Activated naive CD4-positive, alpha-beta T cell treated with Interleukin-2 at 50 U/mL for 16 hours (primary cell): ENCODE results near the gene PLD6.
"Not testable (repeated sequence)": the region's sequence is repeated elsewhere in the genome, so short reads cannot be mapped to it uniquely, and the experiment has no call there.

Experiments used
- DNase-seq: peaks from one replicate; pipeline ENCODE4 v3.0.0-alpha.2; 2020

PLD6 gene

GRCh38 chr17:17198281-17198680 lies 7.9 kb downstream of the PLD6 start:
- no peak for DNase-seq

- no peak for DNase-seq
These were observed 9.4 kb downstream of the PLD6 start for GRCh38 chr17:17196776-17197175.

DNA sequence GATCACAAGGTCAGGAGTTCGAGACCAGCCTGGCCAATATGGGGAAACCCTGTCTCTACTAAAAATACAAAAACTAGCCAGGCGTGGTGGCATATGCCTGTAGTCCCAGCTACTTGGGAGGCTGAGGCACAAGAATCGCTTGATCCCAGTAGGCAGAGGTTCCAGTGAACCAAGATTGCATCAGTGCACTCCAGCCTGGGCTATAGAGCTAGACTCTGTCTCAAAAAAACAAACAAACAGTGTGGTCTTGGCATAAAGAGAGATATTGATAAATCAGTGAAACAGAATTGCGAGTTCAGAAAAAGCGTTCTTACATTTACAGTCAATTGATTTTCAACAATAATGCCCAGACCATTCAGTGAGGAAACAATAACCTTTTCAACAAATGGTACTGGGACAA lies 10.7 kb downstream of the PLD6 start:
- not testable (repeated sequence) for DNase-seq

DNA sequence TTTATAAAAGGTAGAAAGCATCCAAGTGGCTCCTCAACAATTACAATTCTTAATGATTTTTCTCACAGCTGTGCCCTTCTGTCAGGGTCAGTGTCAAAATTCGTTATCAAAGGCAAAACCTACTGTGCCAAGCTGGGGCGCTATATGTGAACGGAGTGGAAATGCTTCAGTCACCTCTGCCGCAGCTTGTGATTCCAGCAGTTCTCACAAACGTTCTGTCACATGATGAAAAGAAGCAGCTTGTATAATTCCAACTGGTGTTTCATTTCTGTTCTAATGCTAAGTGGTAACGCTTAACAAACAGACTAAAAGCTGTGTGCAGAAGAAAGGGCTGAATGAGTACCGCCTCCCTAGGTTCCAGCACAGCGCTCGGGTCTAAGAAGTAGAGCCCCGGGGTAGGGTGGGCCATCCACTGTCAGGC lies 14.2 kb downstream of the PLD6 start:
- no peak for DNase-seq

DNA sequence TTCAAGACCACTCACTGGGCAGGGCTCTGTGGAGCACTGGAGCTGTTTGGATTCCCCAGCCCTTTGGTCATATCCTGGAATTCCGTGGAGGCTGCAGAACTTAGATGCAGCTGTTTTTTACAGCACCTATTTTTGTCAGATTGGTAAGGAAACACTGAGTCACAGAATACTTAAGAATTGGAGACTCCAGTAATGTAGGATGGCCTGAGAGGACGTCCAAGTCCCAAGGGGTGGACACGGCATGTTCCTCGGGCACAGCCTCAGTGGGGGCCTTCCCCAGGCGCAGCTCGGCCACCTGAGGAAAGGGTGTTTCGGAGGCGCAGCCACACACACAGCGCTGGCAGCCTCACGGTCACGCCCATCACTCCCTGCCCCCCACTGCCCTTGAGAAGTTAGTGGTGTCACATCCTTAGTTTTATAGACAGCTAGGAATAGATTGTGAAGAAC lies 14.8 kb downstream of the PLD6 start:
- DNase-seq: no peak

DNA sequence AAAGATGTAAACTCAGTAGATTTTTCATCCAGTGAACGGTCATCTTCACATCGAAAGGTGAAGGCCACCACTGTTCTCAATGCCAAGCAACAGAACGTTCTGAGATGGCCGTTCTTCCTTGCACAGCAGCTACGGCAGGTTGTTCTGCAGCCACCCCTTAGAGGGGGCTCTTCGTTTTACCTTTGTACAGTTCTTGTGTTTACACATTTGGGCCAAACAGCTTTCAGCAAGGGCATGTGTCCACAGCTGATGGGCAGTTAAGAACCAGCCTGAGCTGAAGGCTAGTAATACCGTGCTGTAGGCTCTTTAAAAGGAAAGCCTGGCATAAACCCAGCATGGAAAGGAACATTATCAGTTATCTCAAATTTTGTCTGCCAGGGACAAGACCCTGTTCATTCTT lies 15.9 kb downstream of the PLD6 start:
- no peak for DNase-seq

DNA sequence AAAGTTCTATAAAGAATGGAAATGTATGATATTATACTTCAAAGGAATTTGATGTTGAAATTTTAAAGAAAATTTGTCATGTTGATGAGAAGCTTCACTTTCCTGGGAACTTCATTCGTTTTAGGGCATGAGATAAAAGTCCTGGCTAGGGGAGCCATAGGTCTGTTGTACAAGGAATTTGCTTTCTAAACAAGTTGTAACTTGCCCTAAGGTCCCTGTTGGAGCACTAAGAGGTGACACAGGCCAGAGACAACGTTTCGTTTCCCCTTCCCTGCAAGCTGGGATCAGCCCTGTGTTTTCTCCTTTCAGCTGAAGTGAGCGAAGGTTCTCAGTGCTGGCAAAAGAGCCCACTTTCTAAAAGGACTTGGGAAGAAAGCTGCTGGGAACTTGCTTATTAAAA lies 16.6 kb downstream of the PLD6 start:
- no peak for DNase-seq

DNA sequence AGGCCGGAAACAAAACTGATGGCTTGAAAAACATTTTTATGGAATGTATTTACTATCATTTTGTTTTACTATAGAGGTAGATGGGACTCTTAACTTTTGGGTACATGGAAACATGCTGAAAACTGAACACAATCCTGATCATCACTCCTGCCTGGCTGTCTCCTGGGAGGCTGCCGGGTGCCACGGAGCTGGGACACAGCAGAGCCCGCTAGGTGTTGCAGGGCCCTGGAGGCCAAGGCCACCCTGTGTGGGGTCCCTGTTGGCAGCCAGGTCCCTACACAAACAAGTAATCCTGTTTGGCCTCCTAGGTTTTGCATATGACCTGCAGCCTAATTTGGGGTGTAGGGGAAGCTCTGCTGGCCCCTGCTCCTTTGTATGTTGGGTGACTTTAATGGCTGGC lies 17.5 kb downstream of the PLD6 start:
- DNase-seq: no peak

- DNase-seq: no peak
These were observed 19.3 kb downstream of the PLD6 start for GRCh38 chr17:17186551-17187505.

DNA sequence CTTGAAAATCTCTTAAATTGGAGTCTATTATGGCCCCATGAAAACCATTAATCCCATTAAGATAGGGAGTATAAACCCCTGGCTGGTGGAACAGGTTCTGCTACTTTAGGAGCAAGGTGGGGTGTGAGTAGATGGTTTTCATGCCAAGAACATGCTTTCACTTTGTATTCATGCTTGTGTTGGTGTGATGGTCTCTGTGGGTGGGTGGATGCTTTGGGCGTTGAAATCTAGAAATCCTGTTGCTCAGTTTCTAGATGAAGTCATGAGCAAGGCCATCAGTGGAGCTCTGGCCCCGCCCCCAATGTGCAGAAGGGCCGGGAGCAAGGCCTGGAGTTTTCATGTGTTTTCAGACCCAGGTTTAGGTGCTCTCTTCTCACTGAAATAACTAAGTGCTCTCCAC lies 20.1 kb downstream of the PLD6 start:
- DNase-seq: peak; percentile 74

GRCh38 chr17:17184985-17185757 lies 21.0 kb downstream of the PLD6 start:
- DNase-seq: not testable (repeated sequence)

DNA sequence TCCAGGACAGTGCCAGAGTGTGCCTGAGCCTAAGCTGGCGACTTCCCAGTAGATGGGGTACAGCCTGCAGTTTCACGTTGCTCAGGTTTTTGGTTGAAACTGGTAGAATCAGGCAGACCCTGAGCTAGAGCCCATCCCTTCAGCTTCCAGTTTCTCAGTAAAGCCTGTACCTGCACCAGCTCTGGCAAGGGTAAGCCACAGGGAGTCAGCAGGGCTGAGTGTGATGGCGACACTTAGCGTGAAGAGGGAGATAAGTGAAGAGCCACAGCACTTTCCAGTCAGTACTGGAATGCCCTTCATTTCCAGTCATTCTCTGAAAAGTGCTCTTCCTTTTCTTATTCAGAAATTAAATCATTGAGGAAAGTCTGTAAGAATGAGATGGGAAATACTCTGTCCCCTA lies 22.4 kb downstream of the PLD6 start:
- no peak for DNase-seq

DNA sequence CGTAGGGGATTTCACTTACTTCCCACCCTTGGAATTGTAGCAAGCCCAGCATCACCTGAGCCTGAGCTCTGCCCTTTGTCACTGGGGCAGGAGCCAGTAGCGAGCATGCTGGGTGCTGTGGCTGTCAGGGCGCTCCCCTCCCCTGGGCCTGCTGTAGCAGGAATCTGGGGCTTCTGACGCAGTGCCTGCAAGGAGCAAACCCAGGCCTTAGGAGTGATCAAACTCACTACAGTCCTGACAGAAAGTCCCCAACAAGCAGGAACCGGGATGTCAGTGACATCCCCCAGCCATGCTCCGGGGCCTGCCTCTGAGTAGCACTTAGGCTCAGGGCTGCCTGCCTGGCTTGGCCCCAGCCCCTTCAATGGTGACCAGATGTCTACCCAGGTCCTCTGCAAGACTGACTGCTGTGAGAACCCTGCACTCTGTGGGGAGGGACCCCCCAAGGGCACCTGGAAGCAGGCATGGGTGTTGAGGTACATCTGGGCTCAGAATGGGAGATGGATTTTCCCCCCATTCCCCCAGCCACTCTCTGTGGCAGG lies 23.5 kb downstream of the PLD6 start:
- DNase-seq: no peak

DNA sequence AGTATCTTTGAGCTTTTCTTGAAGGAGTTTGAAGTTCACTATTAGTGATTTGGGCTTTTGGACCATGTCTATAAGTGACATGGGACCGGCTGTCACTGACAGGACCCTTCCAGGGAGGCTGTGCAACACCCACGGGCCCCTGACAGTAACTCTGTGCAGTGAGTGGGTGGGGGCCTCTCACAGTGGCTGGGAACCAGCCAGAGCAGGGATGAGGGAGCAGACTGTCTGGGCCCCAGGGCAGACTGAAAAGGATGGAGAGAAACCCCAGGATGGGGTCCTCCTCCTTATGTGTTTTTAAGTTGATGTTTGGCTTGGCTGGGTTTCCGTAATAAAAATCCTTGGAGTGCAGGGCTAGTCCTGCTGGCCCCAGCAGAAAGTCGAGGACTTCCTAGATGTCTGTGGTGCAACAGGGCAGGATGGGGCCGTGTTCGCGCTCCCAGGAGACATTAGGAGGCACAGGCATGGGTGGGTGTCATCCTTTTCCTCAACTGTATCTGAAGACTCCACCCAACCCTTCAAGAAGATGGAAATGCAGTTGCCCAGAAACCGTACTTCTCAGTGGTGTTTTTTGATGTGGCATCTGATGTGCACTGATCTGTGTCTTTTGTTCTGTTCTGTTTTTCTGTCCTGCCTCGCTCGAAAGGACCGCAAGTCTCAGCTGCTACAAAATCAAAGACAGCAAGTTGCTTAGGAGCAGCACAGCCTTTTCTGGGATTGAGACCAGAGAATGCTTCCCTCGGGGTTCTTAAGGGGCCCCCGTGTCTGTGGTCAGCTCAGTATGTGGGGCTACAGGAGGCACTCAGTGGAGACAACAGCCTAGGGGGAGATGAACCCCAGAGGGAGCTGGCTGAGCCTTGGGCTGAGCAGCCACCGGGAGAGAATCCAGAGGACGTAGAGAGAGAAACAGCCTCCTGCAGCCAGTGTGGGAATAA lies 24.2 kb downstream of the PLD6 start:
- peak; percentile 50 for DNase-seq

DNA sequence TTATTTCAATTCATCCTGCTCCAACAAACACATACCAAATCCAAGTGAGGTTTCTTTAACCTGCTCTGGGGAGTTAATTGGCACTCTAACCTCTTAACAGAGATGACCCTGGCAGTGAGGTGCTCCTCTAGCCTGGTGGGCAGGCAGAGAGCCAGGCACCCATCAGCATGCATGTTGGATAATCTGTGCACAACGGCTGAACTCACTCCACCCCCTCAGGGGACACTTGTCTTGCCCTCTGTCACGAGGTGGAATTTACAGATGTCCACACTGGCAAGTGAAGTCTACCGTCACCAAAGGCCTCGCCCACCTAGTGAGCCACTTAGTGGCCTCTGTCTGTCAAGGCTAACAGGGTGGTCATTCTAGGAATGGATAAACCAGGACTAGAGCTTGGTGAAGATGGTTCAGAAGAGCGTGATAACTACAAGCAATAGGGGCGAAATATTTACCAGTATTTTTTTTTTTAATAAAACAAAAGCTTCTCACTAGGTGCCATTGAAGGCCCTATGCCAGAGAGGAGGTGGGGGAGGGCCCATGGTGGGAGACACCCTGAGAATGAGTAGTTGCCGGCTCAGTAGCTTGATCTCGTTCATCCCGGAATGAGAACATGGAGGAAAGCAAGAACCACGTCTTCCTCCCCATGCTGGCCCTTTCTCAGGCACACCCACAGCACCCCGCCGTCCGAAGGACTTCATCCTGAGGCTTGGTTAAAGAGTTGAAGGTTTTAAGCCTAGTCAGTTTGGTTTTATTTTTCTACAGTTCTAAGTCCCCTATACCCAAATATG lies 25.2 kb downstream of the PLD6 start:
- no peak for DNase-seq

DNA sequence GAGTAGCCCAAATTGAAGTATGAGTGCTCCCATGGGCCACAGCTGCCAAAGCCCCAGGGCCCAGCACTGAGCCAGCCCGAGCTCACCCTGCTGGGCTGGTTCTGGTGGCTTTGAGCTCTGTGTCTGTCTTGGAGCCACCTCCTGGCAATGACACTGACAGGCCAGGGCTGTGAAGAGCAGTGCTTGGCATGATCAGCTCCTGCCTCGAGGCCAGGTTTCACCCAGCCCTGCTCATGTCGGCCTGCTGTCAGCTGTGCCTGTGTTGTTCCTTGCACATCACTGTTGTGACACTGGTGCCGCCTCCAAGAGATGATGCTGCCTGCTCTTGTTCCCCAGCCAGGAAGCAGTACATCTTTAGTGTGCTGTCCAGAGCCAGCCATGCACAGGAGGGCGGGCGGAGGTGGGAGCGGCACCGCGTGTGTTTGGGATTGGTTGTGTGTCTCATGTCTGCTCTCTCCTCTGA lies 26.0 kb downstream of the PLD6 start:
- DNase-seq: peak; percentile 20

DNA sequence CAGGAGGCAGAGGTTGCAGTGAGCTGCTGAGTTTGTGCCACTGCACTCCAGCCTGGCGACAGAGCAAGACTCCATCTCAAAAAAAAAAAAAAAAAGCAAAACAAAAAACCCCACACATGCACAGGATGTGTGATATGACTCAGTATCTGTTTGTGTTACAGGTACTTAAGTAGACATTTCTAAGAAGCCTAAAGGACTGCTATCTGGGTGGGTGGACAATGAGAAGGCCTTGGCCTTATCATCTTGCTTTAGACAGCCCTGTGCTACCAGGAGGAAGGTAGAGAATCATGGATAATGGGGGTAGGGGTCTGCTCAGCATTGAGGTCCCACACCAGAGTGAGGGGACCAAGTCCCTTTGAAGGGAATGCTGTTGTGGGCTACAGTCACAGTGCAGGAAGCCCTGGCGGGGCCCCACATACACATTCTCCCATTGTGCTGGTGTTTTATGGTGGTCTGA lies 26.7 kb downstream of the PLD6 start:
- DNase-seq: no peak

- DNase-seq: no peak
These were observed 29.0 kb downstream of the PLD6 start for GRCh38 chr17:17177176-17177575.

DNA sequence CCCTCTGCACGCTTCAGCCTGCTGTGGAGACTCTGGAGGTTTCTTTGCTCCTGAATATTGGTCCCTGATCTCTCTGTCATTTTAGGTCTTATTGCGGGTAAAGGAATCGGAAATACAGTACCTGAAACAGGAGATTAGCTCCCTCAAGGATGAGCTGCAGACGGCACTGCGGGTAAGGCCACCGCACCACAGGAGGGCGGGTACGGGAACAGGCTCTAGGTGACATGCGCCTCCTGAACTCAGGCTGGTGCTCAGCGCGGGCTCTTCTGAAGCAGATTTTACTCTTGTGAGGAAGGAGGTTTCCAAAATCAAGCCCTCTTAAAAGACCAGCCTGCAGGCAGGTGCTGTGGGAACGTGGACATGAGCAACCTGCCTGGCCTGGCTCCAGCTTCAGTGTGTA lies 29.8 kb downstream of the PLD6 start:
- peak; percentile 35 for DNase-seq

- no peak for DNase-seq
These were observed 30.2 kb downstream of the PLD6 start for GRCh38 chr17:17175917-17176316.

DNA sequence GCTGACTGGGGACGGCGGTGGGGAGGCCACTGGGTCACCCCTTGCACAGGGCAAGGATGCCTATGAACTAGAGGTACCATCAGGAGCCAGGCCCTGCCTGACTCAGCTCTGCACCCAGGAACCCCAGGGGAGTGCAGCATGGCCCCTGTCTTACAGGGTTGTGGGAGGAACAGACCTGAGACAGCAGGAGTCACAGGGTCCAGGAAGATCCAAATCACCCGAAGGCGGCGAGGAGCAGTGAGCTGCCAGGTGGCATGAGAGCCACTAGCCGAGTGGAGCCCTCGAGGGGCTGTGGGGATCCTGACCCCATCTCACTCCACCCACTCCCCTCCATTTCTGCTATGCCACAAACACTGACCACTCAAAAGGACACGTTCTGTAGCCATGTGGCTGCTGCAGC lies 30.8 kb downstream of the PLD6 start:
- DNase-seq: no peak
